Activated T-cell treated with anti-CD3 and anti-CD28 coated beads, Interleukin-2, amount 50 U/mL, for 24 hours (primary cell): ENCODE measurements around the gene GSTK1.
A peak's percentile ranks its signal among the peaks of the same experiment; 100 is the strongest.

ENCODE experiments used
- DNase-seq: peaks from one replicate; pipeline ENCODE4 v3.0.0-alpha.2; 2020
- H3K27ac Mint-ChIP-seq: 2 replicates; pipeline ENCODE4 v1.8.0; 2020; ENCODE audit warnings: mild to moderate bottlenecking, mixed read lengths
- H3K27me3 Mint-ChIP-seq: 2 replicates; pipeline ENCODE4 v1.8.0; 2020; ENCODE audit warnings: mixed read lengths
- H3K36me3 Mint-ChIP-seq: 2 replicates; pipeline ENCODE4 v1.8.0; 2020; ENCODE audit warnings: low read depth, mixed read lengths
- H3K4me1 Mint-ChIP-seq: 2 replicates; pipeline ENCODE4 v1.8.0; 2020; ENCODE audit warnings: low read depth, mixed read lengths
- H3K4me3 Mint-ChIP-seq: 2 replicates; pipeline ENCODE4 v1.8.0; 2020; ENCODE audit warnings: mild to moderate bottlenecking, moderate library complexity, mixed read lengths
- H3K9me3 Mint-ChIP-seq: 2 replicates; pipeline ENCODE4 v1.8.0; 2020; ENCODE audit warnings: mixed read lengths

Gene GSTK1

GRCh38 chr7:143271240-143271639 is 8.0 kb downstream of the GSTK1 start:
- peaks cover 27% of the 10 kb centered on the region for H3K4me1 Mint-ChIP-seq
- H3K4me3 Mint-ChIP-seq, result no peak overlapping the region
- DNase-seq, result no peak
- no peaks in the 10 kb centered on the region for H3K9me3 Mint-ChIP-seq
- H3K27ac Mint-ChIP-seq, result peak overlapping the region; percentile 54
- H3K36me3 Mint-ChIP-seq, result peaks cover 56% of the 10 kb centered on the region
- no peaks in the 10 kb centered on the region for H3K27me3 Mint-ChIP-seq

- Mint-ChIP-seq H3K4me3 (no peak overlapping the region), H3K9me3 (no peaks in the 10 kb centered on the region), H3K27ac (peak overlapping the region; percentile 33), H3K27me3 (no peaks in the 10 kb centered on the region), H3K4me1 (peaks cover 19% of the 10 kb centered on the region), H3K36me3 (peaks cover 39% of the 10 kb centered on the region)
- no peak for DNase-seq
These were observed 9.6 kb downstream of the GSTK1 start for GRCh38 chr7:143272871-143273270.

- H3K27ac Mint-ChIP-seq, result peak overlapping the region; percentile 83
- no peaks in the 10 kb centered on the region for H3K9me3 Mint-ChIP-seq
- peaks cover 40% of the 10 kb centered on the region for H3K4me1 Mint-ChIP-seq
- no peak for DNase-seq
- H3K4me3 Mint-ChIP-seq, result peak overlapping the region; percentile 53
- no peaks in the 10 kb centered on the region for H3K27me3 Mint-ChIP-seq
- no peaks in the 10 kb centered on the region for H3K36me3 Mint-ChIP-seq
These were observed 16.2 kb downstream of the GSTK1 start for GRCh38 chr7:143279186-143280098.

GRCh38 chr7:143280160-143280559 is 16.9 kb downstream of the GSTK1 start:
- H3K4me3 Mint-ChIP-seq, result peak overlapping the region; percentile 53
- peaks cover 43% of the 10 kb centered on the region for H3K4me1 Mint-ChIP-seq
- no peaks in the 10 kb centered on the region for H3K27me3 Mint-ChIP-seq
- no peaks in the 10 kb centered on the region for H3K36me3 Mint-ChIP-seq
- no peaks in the 10 kb centered on the region for H3K9me3 Mint-ChIP-seq
- no peak for DNase-seq
- H3K27ac Mint-ChIP-seq, result peak overlapping the region; percentile 83

- H3K27ac Mint-ChIP-seq, result peak overlapping the region; percentile 83
- no peaks in the 10 kb centered on the region for H3K27me3 Mint-ChIP-seq
- no peaks in the 10 kb centered on the region for H3K9me3 Mint-ChIP-seq
- no peaks in the 10 kb centered on the region for H3K36me3 Mint-ChIP-seq
- DNase-seq, result no peak
- peak overlapping the region; percentile 53 for H3K4me3 Mint-ChIP-seq
- H3K4me1 Mint-ChIP-seq, result peaks cover 43% of the 10 kb centered on the region
These were observed 17.3 kb downstream of the GSTK1 start for GRCh38 chr7:143280566-143280965.

- H3K4me1 Mint-ChIP-seq, result peaks cover 43% of the 10 kb centered on the region
- DNase-seq, result no peak
- no peak overlapping the region for H3K4me3 Mint-ChIP-seq
- H3K27ac Mint-ChIP-seq, result no peak overlapping the region
- H3K9me3 Mint-ChIP-seq, result no peaks in the 10 kb centered on the region
- H3K27me3 Mint-ChIP-seq, result no peaks in the 10 kb centered on the region
- no peaks in the 10 kb centered on the region for H3K36me3 Mint-ChIP-seq
These were observed 18.3 kb downstream of the GSTK1 start for GRCh38 chr7:143281529-143281928.

GRCh38 chr7:143282124-143282523 is 18.9 kb downstream of the GSTK1 start:
- no peak overlapping the region for H3K27ac Mint-ChIP-seq
- peaks cover 3% of the 10 kb centered on the region for H3K9me3 Mint-ChIP-seq
- peaks cover 46% of the 10 kb centered on the region for H3K4me1 Mint-ChIP-seq
- no peaks in the 10 kb centered on the region for H3K36me3 Mint-ChIP-seq
- DNase-seq, result no peak
- no peaks in the 10 kb centered on the region for H3K27me3 Mint-ChIP-seq
- no peak overlapping the region for H3K4me3 Mint-ChIP-seq

GRCh38 chr7:143283381-143283780 is 20.1 kb downstream of the GSTK1 start:
- Mint-ChIP-seq H3K27ac (no peak overlapping the region), H3K36me3 (peaks cover 6% of the 10 kb centered on the region), H3K27me3 (no peaks in the 10 kb centered on the region), H3K9me3 (peaks cover 7% of the 10 kb centered on the region), H3K4me1 (peaks cover 54% of the 10 kb centered on the region), H3K4me3 (no peak overlapping the region)
- no peak for DNase-seq

- Mint-ChIP-seq H3K27me3 (no peaks in the 10 kb centered on the region), H3K9me3 (peaks cover 7% of the 10 kb centered on the region), H3K36me3 (peaks cover 19% of the 10 kb centered on the region), H3K4me1 (peaks cover 45% of the 10 kb centered on the region), H3K27ac (no peak within 1 kb of the TSS), H3K4me3 (no peak within 1 kb of the TSS)
- DNase-seq, result no peak
These were observed 21.6 kb downstream of the GSTK1 start, which contains the start of gene TMEM139 for GRCh38 chr7:143284591-143285469. TSS of gene TMEM139 (plus strand) at chr7:143284958. CDS start at chr7:143285958, 1,000 bp downstream.

- Mint-ChIP-seq H3K27me3 (no peaks in the 10 kb centered on the region), H3K9me3 (peaks cover 7% of the 10 kb centered on the region), H3K4me1 (peaks cover 44% of the 10 kb centered on the region), H3K4me3 (no peak overlapping the region), H3K27ac (no peak overlapping the region), H3K36me3 (peaks cover 25% of the 10 kb centered on the region)
- DNase-seq, result no peak
These were observed 22.2 kb downstream of the GSTK1 start for GRCh38 chr7:143285470-143285778.

GRCh38 chr7:143285806-143286521 is 22.7 kb downstream of the GSTK1 start:
- no peak for DNase-seq
- H3K27ac Mint-ChIP-seq, result no peak overlapping the region
- no peaks in the 10 kb centered on the region for H3K27me3 Mint-ChIP-seq
- H3K4me3 Mint-ChIP-seq, result no peak overlapping the region
- peaks cover 30% of the 10 kb centered on the region for H3K36me3 Mint-ChIP-seq
- peaks cover 44% of the 10 kb centered on the region for H3K4me1 Mint-ChIP-seq
- H3K9me3 Mint-ChIP-seq, result peaks cover 7% of the 10 kb centered on the region

- Mint-ChIP-seq H3K36me3 (peaks cover 36% of the 10 kb centered on the region), H3K9me3 (peaks cover 7% of the 10 kb centered on the region), H3K27me3 (no peaks in the 10 kb centered on the region), H3K4me3 (no peak overlapping the region), H3K4me1 (peaks cover 48% of the 10 kb centered on the region), H3K27ac (no peak overlapping the region)
- no peak for DNase-seq
These were observed 23.3 kb downstream of the GSTK1 start for GRCh38 chr7:143286522-143286890.

- Mint-ChIP-seq H3K36me3 (peaks cover 45% of the 10 kb centered on the region), H3K4me1 (peaks cover 48% of the 10 kb centered on the region), H3K27ac (peak overlapping the region; percentile 97), H3K27me3 (no peaks in the 10 kb centered on the region), H3K9me3 (peaks cover 7% of the 10 kb centered on the region), H3K4me3 (peak overlapping the region; percentile 92)
- DNase-seq, result no peak
These were observed 24.2 kb downstream of the GSTK1 start for GRCh38 chr7:143287339-143287934.
